H1 (cell line): ENCODE measurements around the gene TOMM34. TPM values are rescaled to one million over a fixed set of nuclear protein-coding genes. Genes with fewer than 3 reads are reported as not detected.

Experiments used
- EGR1 ChIP-seq: IDR thresholded peaks from 2 replicates; pipeline ENCODE4 v1.6.1; 2011; ENCODE audit warnings: low read depth, low read length, borderline replicate concordance
- SP1 ChIP-seq: IDR thresholded peaks from 2 replicates; pipeline ENCODE4 v1.6.1; 2011; ENCODE audit warnings: low read depth, low read length
- polyA plus RNA-seq, 7 experiments: library from polyadenylated mRNA; depleted of rRNA in 3 of 7; stranded (reverse) in 5 of 7; unstranded in 2 of 7; fragments of >200 nt in 5 of 7; fragments of 200-250 nt in 2 of 7; gene quantifications; 1 replicate in 5 of 7; 2 replicates in 1 of 7; 4 replicates in 1 of 7; pipeline versions ENCODE4 v1.2.1 to v1.2.3, GENCODE V29; 2011 to 2013; ENCODE audit warnings: missing spikeins in 2 of 7, mixed read lengths in 2 of 7
- total RNA-seq: library from RNA; stranded (reverse); fragmentation: NEBNext Ultra II Directional; extraction: Animal tissue kit (Norgen Biotek cat#: 25700); gene quantifications from 2 replicates; pipeline ENCODE4 v1.2.1, GENCODE V29; 2021

Gene TOMM34
- total and polyA plus RNA-seq, 2 of the 8 experiments (the other 6 are each of a cell fraction or from before 2014, with no cell fraction given), result 32.1 to 35.1 TPM

- TF ChIP-seq EGR1 (peak; percentile 36; the same call in 1 of the 2 replicates), SP1 (no peak)
These were observed 1.0 kb upstream of the TOMM34 start (continued) for GRCh38 chr20:44961011-44961869.
